Endometrial microvascular endothelial cells (primary cell): ENCODE results near the gene OBI1. TPM values are rescaled to one million over a fixed set of nuclear protein-coding genes. Genes with fewer than 3 reads are reported as not detected.

Experiments used
- in situ Hi-C: cut with HindIII; loops from 2 replicates; pipeline ENCODE4 v1.10.0; 2017; ENCODE audit warnings: low sequenced_read_pairs, low pct_unique_long_range_greater_than_20kb; ENCODE audit errors: inconsistent ontology term
- total RNA-seq: library from RNA; depleted of rRNA; stranded (reverse); fragments of >200 nt; gene quantifications from one replicate; pipeline ENCODE4 v1.2.3, GENCODE V29; 2015; ENCODE audit errors: inconsistent ontology term

Gene OBI1
- total RNA-seq, 1 donor from 2014 or later, result 15.8 TPM

- in situ Hi-C loops, result no loop called here
Observed at GRCh38 chr13:78606471-78607408, 52.2 kb downstream of the OBI1 start.

- in situ Hi-C loops, result no loop called here
Observed at GRCh38 chr13:78604782-78605611, 54.0 kb downstream of the OBI1 start.

GRCh38 chr13:78603240-78603957, 55.6 kb downstream of the OBI1 start, which contains the start of gene POU4F1:
TSS of gene POU4F1 (minus strand) at chr13:78603552. CDS start at chr13:78603326, 226 bp downstream.
- in situ Hi-C loops, result no loop called here

- in situ Hi-C loops, result no loop called here
Observed at GRCh38 chr13:78602561-78603239, 56.3 kb downstream of the OBI1 start.

- in situ Hi-C loops, result no loop called here
Observed at GRCh38 chr13:78601874-78602560, 56.9 kb downstream of the OBI1 start.

GRCh38 chr13:78601124-78601873, 57.7 kb downstream of the OBI1 start:
- in situ Hi-C loops, result no loop called here

GRCh38 chr13:78600280-78600883, 58.6 kb downstream of the OBI1 start:
- in situ Hi-C loops, result no loop called here

- in situ Hi-C loops, result no loop called here
Observed at GRCh38 chr13:78599645-78600279, 59.2 kb downstream of the OBI1 start.

GRCh38 chr13:78598966-78599644, 59.9 kb downstream of the OBI1 start:
- in situ Hi-C loops, result no loop called here

GRCh38 chr13:78598116-78598781, 60.7 kb downstream of the OBI1 start:
- in situ Hi-C loops, result no loop called here

- in situ Hi-C loops, result no loop called here
Observed at GRCh38 chr13:78597602-78597932, 61.4 kb downstream of the OBI1 start.

- in situ Hi-C loops, result no loop called here
Observed at GRCh38 chr13:78596736-78597601, 62.0 kb downstream of the OBI1 start.

- in situ Hi-C loops, result no loop called here
Observed at GRCh38 chr13:78596399-78596735, 62.6 kb downstream of the OBI1 start.

GRCh38 chr13:78595495-78596398, 63.2 kb downstream of the OBI1 start:
- in situ Hi-C loops, result no loop called here
